Left kidney (tissue), 2 donors: ENCODE measurements around the gene FNDC3B. TPM values are rescaled to one million over a fixed set of nuclear protein-coding genes. Genes with fewer than 3 reads are reported as not detected.

Experiments
- DNase-seq: peaks from one replicate; pipeline ENCODE4 v3.0.0-alpha.2; 2013
- polyA plus RNA-seq: library from polyadenylated mRNA; unstranded; fragments of 120-200 nt; gene quantifications from one replicate; pipeline ENCODE4 v1.2.1, GENCODE V29; 2013; ENCODE audit not compliant: insufficient read length

Gene FNDC3B
- polyA plus RNA-seq, 1 donor, result 62.2 TPM

DNA sequence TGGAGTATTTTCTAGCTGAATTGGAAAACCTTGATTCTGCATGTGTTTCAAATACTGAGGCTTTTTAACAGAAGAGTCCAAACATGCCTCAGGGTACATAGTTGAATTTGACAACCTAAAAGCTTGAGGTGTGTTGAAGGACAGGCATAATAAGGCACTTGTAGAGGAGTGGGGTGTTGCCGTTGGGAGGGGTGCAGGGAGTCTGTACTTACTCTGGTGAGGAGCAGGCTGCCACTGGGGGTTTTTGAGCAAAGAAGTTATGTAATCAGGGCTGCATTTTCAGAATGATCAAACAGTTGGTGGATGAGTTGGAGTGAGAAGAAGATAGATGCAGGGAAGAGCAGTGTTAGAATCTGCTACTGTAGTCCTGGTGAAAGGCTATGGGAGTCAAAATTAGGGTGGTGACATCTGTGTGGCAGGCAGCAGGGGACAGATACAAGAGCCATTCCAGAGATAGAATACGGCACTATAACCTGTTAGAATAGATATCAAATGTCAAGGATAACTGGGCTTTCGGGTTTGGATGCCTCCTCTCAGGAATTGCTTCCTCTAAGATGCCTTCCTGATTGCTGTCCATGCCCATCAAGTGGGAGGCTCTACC lies 247.3 kb downstream of the FNDC3B start:
- DNase-seq, result no peak

GRCh38 chr3:172287937-172288477 lies 248.6 kb downstream of the FNDC3B start:
- no peak for DNase-seq

DNA sequence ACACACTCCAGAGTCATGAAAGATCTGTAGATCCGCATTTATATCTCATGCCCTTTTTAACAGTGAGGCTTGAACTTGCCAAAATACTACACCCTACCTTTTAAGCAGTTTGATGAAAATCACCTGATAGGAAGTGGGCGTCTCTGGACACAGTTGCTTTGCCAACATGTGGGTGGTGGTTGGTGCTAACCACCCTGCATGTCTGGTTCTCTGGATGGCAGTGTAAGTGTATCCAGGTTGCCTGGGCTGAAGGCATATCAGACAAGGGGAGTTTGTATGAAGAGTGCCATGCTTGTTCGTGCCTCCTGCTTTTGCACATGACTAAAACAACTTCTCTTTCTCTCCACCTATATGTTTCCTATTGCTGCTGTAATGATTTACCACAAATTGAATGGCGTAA lies 249.3 kb downstream of the FNDC3B start:
- DNase-seq, result no peak

GRCh38 chr3:172289583-172289982 lies 250.2 kb downstream of the FNDC3B start:
- DNase-seq, result no peak

DNA sequence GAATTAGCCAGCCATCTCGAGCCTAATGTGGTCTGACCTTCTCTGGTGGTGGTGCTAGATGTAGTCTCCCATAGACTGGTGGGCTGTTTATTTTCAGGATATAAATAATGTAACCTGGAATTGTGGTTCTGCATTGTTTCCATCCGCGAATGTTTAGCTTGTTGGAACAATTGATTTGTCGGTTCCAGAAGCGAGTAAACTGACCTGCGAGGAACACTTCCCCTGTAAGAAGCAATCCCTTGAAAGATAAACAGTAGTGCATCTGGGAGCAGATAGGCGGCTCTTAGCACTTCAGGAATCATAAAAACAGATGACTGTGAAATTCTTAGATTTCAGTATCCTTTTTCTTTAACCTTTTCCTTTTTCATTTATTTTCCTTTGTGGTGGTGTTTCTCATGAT lies 251.1 kb downstream of the FNDC3B start:
- DNase-seq, result no peak

GRCh38 chr3:172291650-172292049 lies 252.3 kb downstream of the FNDC3B start:
- no peak for DNase-seq

GRCh38 chr3:172292422-172292821 lies 253.0 kb downstream of the FNDC3B start:
- no peak for DNase-seq

GRCh38 chr3:172293093-172293492 lies 253.7 kb downstream of the FNDC3B start:
- no peak for DNase-seq

GRCh38 chr3:172294223-172294806 lies 254.9 kb downstream of the FNDC3B start:
- DNase-seq, result no peak

- DNase-seq, result no peak
Observed at GRCh38 chr3:172296248-172296974, 257.0 kb downstream of the FNDC3B start.

- no peak for DNase-seq
Observed at GRCh38 chr3:172296975-172297332, 257.6 kb downstream of the FNDC3B start.

DNA sequence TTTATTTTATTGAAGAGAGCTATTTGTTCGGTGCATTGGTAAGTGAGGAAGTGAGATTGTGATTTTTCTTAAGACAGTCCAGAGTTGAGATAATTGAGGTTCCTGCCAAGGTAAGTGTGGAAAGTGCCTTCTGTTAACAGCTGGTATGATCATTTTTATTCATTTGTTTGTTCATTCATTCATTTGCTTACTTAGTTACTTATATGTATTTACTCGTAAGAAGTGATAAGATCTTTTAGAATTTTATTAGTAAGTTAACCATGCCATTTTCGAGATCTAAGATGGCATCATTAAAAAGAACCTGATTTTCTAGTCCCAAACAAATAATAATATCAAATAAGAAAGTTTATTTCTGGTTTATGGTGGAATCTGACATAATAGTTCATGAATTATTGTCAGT lies 258.9 kb downstream of the FNDC3B start:
- no peak for DNase-seq

DNA sequence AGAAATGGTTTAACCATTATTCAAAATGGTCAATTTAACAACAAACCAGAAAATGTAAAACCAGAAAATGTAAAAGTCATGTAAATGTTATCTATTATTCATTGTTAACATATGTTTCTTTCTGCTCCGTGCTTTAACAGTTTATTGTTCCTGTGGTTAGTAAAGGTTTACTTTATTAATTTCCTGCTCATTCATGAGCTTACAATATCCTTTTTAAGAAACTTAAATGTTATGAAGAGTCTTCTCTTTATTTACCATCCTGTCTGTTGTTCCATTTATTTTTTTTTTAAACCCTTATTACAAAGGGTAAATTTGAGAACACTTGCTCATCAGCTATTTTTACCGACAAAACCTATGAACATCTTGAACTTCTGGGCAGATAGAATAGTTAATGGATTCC lies 260.8 kb downstream of the FNDC3B start:
- DNase-seq, result no peak

DNA sequence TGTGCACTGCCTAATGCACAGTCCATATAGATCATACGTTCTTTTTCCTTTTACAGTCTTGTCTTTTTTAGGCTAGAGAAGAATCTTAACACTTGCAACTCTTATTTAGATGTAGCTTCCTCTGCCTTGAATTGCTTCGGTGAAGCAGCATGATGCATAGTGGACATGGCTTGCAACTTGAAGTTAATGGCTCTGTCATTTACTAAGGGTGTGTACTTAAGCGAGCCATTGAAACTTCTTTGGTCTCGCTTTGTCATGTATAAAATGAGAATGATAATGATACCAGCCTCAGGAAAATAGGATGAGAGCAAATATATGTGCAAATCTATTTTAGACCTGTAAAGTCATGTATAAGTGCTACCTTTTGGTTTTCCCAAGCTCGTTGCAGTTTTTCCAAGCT lies 261.5 kb downstream of the FNDC3B start:
- DNase-seq, result no peak

GRCh38 chr3:172302203-172302602 lies 262.8 kb downstream of the FNDC3B start:
- no peak for DNase-seq

DNA sequence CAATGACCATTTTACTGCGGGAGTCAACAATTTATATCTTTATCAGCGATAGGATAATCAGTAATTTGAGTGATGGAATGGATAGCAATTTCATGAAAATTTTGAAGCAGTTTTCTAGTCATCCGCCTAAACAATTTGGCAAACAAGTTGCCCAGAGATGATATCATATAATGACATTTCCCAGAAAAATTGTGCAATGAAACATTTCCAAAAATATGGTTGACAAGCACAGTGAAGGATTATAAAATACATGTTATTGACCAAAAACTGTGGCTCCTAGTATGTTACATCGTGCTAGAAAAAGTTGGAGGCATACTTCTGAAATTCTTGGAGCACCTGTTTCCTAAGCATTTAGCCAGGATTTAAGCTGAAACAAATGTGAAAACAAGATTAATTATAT lies 263.8 kb downstream of the FNDC3B start:
- DNase-seq, result no peak

GRCh38 chr3:172303941-172304558 lies 264.7 kb downstream of the FNDC3B start:
- no peak for DNase-seq

- DNase-seq, result no peak
Observed at GRCh38 chr3:172305552-172305951, 266.2 kb downstream of the FNDC3B start.

- DNase-seq, result no peak
Observed at GRCh38 chr3:172305974-172306373, 266.6 kb downstream of the FNDC3B start.

- no peak for DNase-seq
Observed at GRCh38 chr3:172307141-172307560, 267.8 kb downstream of the FNDC3B start.

- no peak for DNase-seq
Observed at GRCh38 chr3:172309059-172309458, 269.7 kb downstream of the FNDC3B start.

DNA sequence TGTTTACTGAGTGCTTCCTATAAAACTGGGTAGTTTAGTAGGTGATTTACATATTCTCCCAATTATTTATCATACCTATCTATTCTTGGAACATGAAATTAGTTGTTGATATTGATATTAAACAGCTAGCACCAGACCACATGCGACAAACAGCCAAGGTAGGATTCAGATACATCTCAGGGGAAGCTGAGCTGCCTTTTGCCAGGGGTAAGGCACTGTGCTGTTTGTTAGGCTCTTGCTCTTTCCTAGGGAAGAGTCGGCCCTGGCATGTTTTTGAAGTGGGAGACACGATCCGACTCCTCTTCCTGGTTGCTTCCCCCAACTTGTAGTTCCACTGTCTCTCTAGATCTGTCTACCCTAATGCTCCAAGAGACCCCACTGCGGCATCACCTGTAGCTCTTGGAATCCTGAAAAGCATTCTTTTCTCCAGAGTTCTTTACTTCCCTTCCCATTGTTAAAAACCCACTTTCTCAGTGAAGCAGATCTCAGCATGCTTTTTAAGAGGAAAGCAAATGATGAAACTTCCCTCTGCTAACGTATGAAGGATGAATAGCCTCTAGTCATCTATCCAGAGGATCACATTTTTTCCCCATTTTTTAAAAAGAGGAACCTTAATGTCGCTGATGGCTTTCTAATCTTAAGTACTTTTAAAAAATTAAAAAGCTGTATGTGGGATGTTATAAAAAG lies 270.5 kb downstream of the FNDC3B start:
- no peak for DNase-seq

- no peak for DNase-seq
Observed at GRCh38 chr3:172310428-172310760, 271.0 kb downstream of the FNDC3B start.
